ACHN (cell line): Measurements from ENCODE around the gene H2AZ2.

Experiments used
- DNase-seq: peaks from one replicate; pipeline ENCODE4 v3.0.0-alpha.2; 2015
- in situ Hi-C: cut with HindIII; loops from 2 replicates; pipeline ENCODE4 v1.10.0; 2017; ENCODE audit warnings: low sequenced_read_pairs, low pct_ligation_motif_present, low pct_unique_long_range_greater_than_20kb

H2AZ2 gene

DNA sequence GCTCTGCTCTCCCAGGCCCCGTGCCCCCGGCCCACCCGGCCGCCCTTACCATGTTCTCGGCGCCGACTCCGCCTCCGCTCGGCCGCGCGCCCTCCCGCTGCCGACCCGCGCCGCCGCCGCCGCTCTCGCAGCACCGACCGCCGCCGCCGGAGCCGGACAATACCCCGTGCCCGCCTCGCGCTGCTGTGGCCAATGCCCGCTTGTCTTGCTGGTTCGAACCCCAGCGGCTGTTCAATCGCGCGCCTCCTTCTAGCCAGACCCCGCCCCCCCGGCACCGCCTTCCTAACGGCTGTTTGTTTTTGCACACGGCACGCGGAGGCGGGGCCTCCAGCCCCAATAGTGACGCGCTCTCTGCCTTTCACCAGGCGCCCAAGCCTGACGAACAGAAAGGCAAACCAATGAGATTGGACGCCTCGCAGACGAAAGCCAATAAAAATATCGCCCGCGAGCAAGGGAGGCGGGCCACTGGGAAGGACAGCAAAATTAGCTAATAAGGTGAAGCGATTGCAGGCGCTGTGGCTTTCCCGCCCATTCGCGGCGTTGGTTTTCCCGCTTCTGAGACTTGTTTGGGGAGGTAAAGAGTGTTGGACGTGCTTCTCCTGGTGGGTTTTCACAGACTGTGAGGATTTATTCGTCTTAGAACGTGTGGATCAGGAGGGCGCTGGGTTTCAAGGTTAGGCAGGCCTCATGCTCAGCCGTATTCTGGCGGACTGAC, at the start of gene H2AZ2:
Gene H2AZ2, minus strand, starts transcription at position 168 of the 715 bp plus-strand sequence. Its CDS starts 116 bp downstream, at position 52.
- in situ Hi-C loops = loop anchor here (25.0 kb wide), 1 partner anchor 261 kb away; the partner anchor contains the start of gene TMED4
- DNase-seq = peak; percentile 100

DNA sequence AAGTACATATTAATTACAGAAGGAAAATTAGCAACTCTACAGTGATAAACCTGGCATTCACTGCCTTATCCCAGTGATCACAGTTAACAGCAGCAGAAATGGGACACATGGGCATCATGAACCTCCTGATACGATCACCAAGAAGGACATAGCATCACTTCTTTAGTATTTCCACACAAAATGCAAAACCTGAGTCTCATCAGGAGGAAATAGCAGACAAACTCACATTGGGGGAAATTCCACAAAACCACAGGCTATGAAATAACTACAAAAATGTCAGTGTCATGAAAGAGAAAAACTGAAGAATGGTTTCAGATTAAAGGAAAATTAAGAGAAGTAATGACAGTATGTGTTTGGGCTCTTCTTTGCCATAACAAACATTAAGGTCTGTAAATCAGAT, 49.4 kb upstream of the H2AZ2 start:
- in situ Hi-C loops = no loop called here

DNA sequence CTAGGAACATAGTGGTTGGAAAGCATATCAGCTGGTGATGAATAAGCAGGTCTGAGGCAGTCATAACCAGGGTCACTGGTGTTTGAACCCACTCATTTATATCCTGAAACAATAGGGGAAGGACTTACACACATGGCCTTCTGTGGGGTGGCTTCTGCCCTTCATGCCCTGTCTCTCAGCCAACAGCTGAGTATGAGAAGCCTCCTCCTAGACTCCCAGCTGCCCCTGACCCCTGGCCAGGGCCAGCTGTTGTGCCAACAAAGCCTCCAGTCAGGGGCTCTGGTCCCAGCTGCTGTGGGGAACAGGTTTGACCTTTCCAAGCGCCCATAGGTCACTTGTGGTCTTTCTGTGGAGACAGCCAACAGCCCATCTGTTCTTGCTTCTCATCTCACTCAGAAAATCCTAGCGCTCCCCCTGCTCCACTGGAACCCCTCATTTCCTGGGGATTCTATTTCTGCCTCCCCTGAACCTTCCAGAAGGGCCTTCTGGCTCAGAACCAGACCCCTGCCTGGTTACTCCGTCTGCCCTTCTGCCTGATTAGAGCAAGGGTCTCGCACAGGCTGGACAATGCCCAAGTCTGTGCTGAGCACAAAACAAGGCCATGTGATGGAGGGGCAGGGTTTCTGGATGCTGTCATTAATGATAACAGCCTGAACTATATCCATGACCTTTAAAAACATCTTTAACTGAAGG, 47.1 kb upstream of the H2AZ2 start:
- in situ Hi-C loops = no loop called here
- no peak for DNase-seq

More for the DNA sequence above, 49.4 kb upstream of the H2AZ2 start:
- no peak for DNase-seq

DNA sequence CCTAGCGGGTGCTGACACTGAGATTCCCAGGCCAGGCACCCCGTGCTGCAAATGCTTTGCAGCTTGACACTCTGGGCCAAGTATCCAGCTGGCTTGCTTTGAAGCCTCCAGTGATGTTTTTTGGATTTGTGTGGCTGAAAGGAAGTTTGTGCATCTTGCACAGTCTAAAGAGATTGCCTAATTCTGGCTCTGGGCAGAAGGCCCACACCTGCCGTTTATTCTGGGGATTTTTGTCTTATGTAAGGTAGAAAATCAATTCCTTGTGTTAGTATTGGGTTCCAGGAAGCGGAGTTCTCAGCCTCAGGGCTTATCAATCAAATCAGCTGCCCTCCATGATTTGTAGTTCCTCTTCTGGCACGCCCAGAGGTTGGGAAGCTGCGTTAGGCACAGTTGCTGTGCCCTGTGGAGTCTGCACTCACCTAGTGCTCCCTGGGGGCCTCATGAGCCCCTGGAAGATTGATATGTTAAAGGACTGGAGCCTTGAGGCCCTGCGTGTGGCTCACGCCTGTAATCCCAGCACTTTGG, 45.9 kb upstream of the H2AZ2 start:
- DNase-seq = no peak
- in situ Hi-C loops = no loop called here

DNA sequence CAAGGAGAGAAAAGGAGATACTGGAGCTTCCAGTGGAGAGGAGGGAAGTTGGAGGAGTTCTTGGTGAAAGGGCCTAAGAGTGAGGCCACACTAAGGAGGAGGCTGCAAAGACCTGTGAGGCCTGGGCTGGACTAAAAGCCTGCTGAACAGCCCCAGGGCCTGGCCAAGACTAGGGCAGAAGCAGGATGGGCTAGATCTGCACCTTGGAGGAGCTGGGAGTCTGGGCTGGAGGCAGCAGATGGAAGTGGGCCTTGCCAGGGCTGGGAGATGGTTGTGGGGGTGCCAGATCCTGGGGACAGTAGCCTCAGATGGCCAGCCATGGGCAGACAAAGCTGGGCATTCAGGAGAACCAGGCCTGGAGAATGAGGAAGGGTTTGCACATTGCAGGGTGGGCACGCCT, 43.9 kb upstream of the H2AZ2 start:
- no peak for DNase-seq
- in situ Hi-C loops = no loop called here

DNA sequence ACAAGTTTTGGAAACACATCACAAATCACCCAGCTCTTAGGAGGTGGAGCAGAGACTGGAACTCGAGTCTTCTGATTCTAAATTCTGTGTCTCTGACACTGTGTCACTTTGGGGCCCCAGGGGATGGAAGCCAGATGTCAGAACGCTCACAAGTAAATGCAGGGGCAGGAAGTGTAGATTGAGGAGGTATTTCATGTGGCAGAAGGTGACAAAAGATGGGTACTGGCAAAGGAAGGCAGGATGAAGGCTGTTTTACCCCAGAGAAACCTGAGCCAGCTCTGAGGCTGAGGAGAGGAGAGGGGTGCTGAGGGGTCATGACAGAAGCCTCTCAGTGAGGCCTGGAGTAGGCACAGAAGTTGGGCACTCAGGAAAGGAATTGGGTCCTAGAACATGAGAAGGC, 43.5 kb upstream of the H2AZ2 start:
- in situ Hi-C loops = no loop called here
- no peak for DNase-seq

DNA sequence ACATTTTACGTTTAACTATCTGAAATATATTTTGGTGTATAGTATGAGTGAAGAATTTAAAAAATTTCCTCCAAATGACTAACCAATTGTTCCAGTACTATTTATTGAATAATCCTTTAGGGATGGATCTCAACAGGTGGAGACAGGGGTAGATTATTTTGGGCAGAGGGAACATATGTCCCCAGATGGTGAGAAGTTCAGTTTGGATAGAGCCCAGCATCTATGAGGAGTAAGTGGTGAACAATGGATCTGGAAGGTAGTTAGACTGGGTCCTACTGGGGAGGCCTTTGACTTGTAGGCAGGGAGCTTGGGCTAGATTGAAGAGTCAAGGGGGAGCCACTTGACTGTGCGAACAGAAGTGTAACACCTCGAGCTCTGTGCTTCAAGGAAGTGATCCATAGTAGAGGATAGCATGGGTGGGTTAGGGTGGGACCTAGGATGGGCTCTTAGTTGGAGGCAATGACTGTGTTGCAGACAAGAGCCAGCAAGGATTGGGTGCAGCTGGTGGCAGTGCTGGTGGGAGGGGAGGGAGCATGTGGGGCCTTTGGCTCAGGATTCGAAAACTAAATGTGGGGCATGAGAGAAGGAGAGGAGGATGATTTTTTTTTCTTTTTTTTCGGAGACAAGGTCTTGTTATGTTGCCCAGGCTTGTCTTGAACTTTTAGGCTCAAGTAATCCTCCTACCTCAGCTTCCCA, 41.3 kb upstream of the H2AZ2 start:
- in situ Hi-C loops = no loop called here

DNA sequence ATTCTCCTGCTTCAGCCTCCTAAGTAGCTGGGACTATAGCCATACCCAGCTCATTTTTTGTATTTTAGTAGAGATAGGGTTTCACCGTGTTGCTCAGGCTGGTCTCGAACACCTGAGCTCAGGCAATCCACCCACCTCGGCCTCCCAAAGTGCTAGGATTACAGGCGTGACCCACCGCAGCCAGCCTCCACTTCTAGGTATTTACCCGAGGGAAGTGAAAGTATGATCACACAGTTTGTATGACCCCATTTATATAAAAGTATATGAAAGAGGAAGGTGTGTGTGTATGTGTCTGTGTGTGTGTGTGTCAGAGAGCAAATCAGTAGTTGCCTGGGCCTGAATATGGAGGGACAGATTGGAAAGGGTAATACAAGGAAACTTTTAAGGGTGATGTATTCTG, 39.4 kb upstream of the H2AZ2 start:
- DNase-seq = no peak
- in situ Hi-C loops = no loop called here

More for the DNA sequence above, 41.3 kb upstream of the H2AZ2 start:
- DNase-seq = no peak

DNA sequence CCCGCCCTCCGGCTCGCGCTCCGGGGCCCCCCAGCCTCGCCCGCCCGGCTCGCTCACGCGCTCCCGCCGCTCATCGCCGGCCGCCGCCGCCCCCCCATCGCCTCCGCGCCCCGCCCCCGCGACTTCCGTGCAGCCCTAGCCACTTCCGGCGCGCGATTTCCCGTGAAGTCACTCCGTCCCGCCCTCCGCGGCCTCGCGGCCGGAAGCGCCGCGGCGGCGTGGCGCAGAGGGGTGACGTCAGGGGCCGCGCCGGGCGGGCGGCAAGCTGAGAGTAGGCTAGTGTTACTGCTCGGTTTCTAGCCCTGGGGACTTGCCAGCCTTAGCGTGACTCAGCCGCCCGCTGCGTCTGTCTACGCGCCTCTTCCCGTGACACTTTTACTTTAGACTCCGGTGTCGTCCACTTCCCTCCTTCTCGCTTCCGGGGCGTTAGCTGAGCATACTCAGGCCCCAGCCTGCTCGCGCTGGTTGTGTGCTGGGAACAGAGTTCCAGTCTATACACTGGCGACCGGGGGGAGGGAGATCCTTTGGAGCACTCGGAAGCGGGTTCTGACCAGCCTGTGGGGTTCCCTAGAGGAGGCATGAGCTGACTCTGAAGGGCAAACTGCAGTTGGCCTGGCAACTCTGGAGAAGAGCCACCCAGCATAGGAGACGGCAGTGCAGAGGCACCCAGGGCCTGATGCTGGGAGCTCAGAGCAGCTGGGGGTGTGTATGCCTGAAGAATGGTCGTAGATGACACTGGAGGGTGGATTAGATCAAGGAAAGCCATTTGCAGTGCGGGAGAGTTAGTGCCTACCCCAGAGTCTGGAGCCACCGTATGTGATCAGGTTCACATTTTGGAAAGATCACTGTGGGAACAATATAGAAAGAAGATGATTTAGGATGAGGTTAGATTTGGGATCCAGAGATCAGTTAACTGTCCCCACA, 37.8 kb upstream of the H2AZ2 start, which contains the start of gene PURB:
Gene PURB, minus strand, starts transcription at position 137 of the 924 bp plus-strand sequence. CDS start 182 bp downstream, outside the sequence.
- in situ Hi-C loops = no loop called here

DNA sequence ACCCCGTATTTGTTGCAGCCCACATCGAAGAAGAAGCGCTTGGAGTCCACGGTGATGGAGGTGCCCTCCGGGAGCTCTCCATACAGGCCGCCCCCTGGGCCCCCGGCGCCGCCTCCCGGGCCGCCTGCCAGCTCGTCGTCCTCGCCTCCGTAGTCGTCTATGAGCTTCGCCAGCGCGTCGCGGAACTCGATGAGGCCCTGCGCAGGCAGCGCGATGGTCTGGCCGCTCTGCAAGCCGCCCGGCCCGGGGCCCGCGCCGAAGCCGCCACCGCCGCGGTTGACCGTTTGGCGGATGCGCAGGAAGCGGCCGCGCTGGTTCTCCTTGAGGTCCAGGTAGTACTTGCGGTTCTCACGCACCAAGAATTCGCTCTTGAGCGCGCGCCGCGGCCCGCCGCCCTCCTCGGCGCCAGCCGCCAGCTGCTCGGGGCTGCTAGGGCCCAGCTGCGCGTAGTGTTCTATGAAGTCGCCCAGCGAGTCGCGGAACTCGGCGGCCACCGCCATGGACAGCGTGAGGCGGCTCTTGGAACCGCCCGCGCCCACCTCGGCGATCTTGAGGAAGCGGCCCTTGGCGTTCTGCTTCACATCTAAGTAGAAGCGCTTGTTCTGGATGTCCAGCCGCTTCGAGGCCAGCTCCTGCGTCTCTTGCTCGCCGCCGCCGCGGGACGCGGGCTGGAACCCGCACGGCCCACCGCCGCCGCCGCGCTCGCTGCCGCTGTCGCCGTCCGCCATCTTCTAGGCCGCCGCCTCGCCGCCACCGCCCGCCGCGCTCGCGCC, 36.9 kb upstream of the H2AZ2 start:
- in situ Hi-C loops = no loop called here
- DNase-seq = peak; percentile 65

More for the DNA sequence above, 37.8 kb upstream of the H2AZ2 start, which contains the start of gene PURB:
- DNase-seq = peak; percentile 99

DNA sequence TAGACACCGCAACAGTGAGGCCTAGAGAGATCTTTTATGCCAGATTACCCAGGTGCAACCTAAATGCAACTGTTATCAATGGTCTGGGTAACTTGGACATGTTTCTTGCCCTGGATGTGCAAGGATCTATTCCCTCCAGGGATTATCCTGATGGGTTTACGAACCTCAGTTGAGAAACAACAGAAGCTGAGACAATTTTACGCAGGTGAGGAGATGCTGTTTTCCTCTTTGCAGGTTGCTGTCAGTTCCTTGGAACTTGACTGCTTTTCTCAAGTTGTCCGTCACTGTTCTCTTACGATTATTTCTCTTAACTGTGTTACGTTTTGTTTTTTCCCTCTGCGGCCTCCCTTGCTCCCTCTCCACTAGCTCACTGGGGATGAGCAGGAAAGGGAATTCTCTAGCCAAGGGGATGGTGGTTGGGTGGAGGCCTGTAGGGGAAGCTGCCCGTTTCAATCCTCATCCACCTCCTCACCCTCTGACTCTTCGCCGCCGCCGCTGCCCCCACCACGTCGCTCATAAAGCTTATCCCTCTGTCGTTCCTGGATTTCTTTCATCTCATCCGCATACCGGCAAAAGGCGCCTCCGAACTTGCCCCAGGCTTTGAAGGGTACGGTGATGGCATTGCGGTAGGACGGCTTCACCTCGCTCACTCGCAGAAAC, 36.2 kb upstream of the H2AZ2 start:
- in situ Hi-C loops = no loop called here
- DNase-seq = no peak

DNA sequence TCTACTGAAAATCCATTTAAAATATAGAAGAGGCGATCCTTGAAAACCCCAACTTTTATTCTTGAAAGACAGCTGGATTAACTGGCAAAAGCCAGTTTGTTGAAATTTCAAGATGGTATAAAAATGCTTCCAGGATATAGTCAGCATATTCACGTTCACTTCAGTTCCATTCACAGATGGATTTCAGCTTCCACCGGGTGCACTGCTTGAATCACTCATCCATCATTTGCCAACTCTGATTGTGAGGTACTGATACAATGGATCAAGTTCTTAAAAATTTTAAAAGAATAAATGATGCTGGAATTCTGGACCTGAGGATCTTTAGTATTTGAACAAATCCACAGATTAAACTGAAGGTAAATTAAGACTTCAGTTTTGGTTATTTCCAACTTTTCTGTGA, 35.0 kb upstream of the H2AZ2 start:
- in situ Hi-C loops = no loop called here
- DNase-seq = no peak

DNA sequence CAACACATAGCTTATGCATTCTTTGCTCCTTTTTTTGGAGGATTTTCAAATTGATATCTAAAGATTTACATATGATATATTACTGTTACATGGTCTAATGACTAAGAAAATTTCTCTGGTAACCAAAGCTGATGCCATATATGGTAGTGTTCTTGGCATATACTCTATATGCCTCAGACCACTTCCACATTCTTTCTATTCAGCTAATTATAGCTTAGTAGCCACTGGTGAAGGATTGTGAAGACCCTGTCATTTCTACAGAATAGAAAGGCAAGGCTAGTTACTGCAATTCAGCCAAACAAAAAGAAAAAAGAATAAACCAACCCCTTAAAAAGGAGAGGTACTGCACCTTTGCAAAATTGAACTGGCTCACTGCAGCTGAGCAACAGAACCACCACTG, 33.7 kb upstream of the H2AZ2 start:
- DNase-seq = no peak
- in situ Hi-C loops = no loop called here

DNA sequence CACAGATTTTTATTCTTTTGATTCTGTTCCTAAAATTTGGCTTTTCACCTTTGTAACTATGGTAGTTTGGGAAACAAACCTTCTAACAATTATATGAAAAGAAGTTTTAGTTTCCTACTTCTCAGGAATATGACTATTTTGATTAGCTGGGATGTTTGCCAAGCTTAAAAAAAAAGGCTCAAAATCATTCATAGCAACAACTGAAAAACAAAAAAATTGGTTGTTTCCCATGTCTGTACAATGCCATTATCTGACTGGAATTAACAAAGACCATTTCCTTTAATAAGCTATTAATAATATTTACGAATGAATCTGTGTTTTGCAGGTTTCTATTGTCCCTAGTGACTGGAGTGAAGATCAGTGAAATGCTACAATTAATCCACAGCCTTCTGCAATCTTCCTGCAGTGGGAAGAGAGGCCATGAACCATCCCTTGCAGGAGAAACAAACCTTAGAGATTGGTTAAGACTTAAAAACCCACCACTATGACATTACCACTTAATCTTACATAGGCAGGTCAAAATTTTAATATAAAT, 33.2 kb upstream of the H2AZ2 start:
- no peak for DNase-seq
- in situ Hi-C loops = no loop called here

DNA sequence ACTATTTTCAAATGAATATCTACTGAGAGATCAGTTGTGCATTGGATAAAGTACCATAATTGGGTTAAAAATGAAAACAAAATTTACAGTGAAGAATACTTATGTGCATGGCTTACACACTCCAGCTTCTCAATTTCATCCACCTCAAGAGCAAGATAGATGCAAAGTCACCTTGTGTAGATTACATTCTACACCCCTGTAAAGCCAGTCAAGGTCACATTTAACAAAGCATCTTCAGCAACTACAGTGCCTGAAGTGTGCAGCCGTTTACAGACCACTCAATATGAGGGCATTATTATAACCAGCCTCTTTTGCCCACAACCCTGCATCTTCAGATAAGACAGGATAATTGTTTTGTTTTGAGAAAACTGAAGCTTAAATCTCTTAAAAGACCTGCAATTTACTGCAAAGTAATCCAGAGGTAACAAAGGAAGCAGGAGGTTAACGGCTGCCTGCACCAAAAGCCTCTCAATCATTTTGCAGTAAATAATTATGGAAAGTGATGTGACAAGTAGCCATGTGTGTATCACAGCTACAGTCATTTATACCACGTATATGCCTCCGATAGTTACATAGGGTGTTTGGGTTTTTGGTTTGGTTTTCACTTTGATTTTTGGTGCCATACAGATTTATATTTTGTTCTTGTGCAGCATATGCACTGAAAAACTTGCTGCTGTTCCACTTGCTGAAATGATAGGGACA, 32.6 kb upstream of the H2AZ2 start:
- no peak for DNase-seq
- in situ Hi-C loops = no loop called here

DNA sequence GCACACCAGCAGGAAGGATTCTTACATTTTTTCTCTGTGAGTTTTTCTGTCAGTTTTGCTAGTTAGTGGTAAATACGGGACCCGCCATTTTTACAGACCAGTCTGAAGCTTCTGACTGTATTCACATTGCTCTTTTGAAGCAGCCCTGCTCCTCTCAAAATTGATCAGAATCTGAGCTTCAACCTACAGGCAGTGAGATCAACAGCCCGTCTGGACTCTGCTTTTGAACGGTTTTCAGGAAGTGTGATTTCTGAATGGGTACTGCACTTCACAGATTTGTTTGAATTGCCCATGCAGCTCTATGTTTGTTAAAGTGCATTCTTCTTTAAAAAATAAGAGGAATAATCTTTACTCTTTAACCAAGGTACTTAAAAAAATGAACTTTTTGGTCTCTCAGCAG, 28.5 kb upstream of the H2AZ2 start:
- DNase-seq = no peak
- in situ Hi-C loops = no loop called here
